ENCODE data around the gene UNC13D. TPM values are rescaled to one million over a fixed set of nuclear protein-coding genes. Genes with fewer than 3 reads are reported as not detected.

Gene UNC13D
- total and polyA plus RNA-seq, 9 of the 15 experiments (the other 6 are each of a cell fraction or from before 2014, with no cell fraction given), result 0.86 to 244 (median 69.2) TPM

- peaks cover 3% of the 10 kb centered on the region for H3K9me1 ChIP-seq (ENCODE audit: control insufficient read depth, insufficient read depth, low read length)
- in situ Hi-C loops (cut with MboI), result no loop called here
- H3K4me3 ChIP-seq, result no peak overlapping the region
- H3K79me2 ChIP-seq (ENCODE audit: control insufficient read depth, insufficient read depth, low read length), result no peaks in the 10 kb centered on the region
- H3K4me1 ChIP-seq (replicated peaks in 1 of 2; ENCODE audit: control insufficient read depth in 2 of 2, insufficient read depth in 2 of 2, low read length in 2 of 2), result peaks cover 10 to 29% of the 10 kb centered on the region in 2 experiments
- BruUV-seq (replicated peaks), result no TSS peak
- ChIA-PET POLR2A (interaction anchor here (0.6 to 2.3 kb wide), 9 partner anchors 8 to 452 kb away, joined by 3 to 17 read pairs (median 4); partner anchors contain the start of gene UBALD2), CTCF (ENCODE audit: low intra/inter-chr PET ratio) (no interaction called here)
- TF ChIP-seq ETS1 (conservative IDR thresholded peaks at IDR 0.05; ENCODE audit: control insufficient read depth, low read depth, low read length) (no peak), ZNF740 (CRISPR knock-in tag; IDR thresholded peaks at IDR 0.05) (0 out of 2 replicates have a peak, but pooled peaks have one; percentile 22), ZNF740 (tag; IDR thresholded peaks at IDR 0.05) (no peak), TOE1 (IDR thresholded peaks at IDR 0.05; ENCODE audit: borderline replicate concordance) (no peak), TOE1 (CRISPR knock-in tag; IDR thresholded peaks at IDR 0.05; ENCODE audit: borderline replicate concordance, low read depth) (no peak)
- 87% methylated on average over 23 of the region's 24 CpGs for WGBS (ENCODE audit: insufficient coverage, low coverage, missing lambda C conversion rate)
- H3K27me3 ChIP-seq (ENCODE audit: control insufficient read depth in 2 of 2, insufficient read depth in 2 of 2, low read length in 2 of 2), result no peaks in the 10 kb centered on the region
- no peak overlapping the region for H2AFZ ChIP-seq (ENCODE audit: low read depth, low read length)
- DNase-seq (ENCODE audit: extremely low read depth in 1 of 4, low spot score in 3 of 4) (no peak), FAIRE-seq (no peak), ATAC-seq (no peak)
- no peak overlapping the region for H3K27ac ChIP-seq (ENCODE audit: extremely low read depth, low read depth, low read length)
- H3K36me3 ChIP-seq (ENCODE audit: control insufficient read depth, insufficient read depth, low read length), result peaks cover 62% of the 10 kb centered on the region; the same call in 2 of the 3 replicates
- no peaks in the 10 kb centered on the region for H4K20me1 ChIP-seq (replicated peaks; ENCODE audit: control insufficient read depth, insufficient read depth, low read length)
- intact Hi-C loops (cut with micrococcal nuclease), result no loop called here
- no peak overlapping the region for H3K4me2 ChIP-seq (ENCODE audit: insufficient read depth, low read length)
- no peaks in the 10 kb centered on the region for H3K9me3 ChIP-seq (replicated peaks; ENCODE audit: control insufficient read depth, insufficient read depth, low read depth, low read length)
- peak overlapping the region in 1 of 2 experiments; percentile 80; a peak in 2 of 4 replicates for H3K9ac ChIP-seq (ENCODE audit: insufficient read depth in 1 of 2, low read depth in 2 of 2, low read length in 2 of 2)
Measured at GRCh38 chr17:75813081-75814020, 30.9 kb downstream of the UNC13D start.
